NCI-H1105 (cell line): Measurements from ENCODE around the gene NHSL2.
A peak's percentile ranks its signal among the peaks of the same experiment; 100 is the strongest.
"Not testable (repeated sequence)": the region's sequence is repeated elsewhere in the genome, so short reads cannot be mapped to it uniquely, and the experiment has no call there.

Source experiments
- DNase-seq: peaks from one replicate; lab custom pipeline; 2025; lab: John Stamatoyannopoulos, UW

The NHSL2 gene

GRCh38 chrX:71910643-71910985 is at the start of gene NHSL2:
Gene NHSL2 (plus strand): TSS chrX:71910845.
- DNase-seq: peak; percentile 9

DNA sequence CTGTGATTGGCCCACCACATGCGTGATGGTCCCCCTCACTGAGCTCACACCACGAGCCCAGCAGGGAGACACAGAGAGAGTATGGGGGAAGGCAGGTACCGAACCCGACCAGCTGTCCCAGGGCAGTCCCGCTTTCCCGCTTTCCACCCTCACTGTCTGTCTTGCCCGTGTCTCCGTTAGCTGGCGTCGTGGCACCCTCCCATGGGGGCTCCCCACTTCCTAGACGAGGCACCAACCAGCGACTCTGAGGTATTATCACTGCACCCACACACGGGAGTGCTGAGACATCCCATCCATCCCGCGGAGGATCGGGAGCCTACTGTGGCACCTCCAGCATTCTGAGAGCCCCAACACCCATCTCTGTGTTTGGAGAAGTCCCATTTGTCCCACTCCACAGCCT is 43.0 kb upstream of the NHSL2 start:
- DNase-seq: no peak

DNA sequence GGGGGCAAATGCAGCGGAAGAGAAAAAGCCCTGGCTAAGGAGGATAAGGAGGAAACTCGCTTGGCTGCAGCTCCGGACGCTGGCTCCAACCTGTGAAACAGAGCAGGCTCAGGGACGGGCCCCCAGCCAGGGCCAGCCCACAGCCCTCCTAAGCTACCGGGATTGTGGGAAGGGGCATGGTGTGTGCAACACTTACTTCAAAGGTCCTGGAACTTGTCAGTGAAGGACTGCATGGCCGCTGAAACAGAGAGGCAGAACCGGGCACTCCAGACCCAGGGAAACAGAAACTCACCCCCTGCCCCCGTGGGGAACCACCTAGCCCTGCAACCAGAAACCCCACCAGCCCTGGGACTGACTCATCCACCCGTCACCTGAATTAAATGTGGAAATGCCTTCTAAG is 41.1 kb upstream of the NHSL2 start:
- DNase-seq: not testable (repeated sequence)

DNA sequence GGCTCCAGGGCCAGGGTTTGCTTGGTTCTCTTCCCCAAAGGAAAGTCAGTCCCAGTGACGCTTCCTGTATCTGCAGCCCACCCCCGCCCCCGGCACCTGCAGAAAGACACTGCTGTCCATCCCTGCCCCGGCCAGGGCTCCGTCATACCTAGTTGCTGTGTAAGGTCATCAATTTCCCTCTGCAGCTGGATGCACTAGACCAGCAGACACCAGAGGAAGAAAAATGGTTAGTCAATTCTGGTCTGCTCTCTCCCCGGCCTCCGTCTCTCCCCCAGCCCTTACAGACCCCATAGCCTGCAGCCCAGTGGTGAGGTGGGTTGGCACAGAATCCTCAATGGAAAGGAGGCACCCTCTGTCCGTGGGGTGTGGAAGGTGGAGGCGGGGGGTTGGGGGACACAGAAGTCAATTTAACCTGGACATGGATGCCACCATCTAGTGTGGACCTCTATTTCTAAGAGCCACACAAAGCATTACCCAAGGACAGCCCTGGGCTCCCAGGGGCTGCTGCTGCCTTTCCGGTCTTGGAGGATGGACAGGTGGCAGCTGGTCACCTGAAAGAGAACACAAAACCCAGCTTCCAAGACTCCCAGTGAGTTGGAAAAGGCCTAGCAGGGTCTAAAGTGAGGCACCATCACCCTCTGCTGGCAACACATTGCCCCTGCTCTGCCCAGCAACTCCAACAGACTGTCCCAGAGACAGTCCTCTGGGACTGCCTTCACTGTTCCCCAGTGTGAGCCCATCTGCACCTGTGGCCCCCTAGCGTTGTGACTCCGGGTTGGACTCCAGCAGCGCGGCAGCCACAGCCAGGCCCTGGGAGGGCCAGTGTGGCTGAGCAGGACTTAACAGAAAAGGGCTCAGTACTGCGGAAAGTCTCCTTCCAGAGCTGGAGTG is 40.2 kb upstream of the NHSL2 start:
- no peak for DNase-seq

DNA sequence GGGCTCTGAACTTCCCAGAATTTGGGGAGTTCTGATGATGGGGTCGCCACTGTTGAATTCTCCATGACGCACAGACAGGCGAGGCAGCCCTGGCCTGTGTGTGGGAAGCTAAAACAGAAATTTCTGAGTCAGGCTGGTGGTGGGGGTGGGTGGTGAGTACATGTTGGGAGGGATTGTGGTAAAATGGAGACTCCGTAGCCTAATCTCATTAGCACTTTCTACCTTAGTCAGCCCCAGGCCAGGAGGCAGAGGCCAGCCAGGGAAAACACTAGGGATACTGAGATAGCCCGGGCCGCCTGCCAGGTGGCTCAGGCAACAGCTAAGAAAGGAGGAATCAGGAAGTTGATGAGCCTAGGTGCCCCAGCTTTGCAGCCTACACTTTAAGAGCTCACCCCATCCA is 39.3 kb upstream of the NHSL2 start:
- no peak for DNase-seq

DNA sequence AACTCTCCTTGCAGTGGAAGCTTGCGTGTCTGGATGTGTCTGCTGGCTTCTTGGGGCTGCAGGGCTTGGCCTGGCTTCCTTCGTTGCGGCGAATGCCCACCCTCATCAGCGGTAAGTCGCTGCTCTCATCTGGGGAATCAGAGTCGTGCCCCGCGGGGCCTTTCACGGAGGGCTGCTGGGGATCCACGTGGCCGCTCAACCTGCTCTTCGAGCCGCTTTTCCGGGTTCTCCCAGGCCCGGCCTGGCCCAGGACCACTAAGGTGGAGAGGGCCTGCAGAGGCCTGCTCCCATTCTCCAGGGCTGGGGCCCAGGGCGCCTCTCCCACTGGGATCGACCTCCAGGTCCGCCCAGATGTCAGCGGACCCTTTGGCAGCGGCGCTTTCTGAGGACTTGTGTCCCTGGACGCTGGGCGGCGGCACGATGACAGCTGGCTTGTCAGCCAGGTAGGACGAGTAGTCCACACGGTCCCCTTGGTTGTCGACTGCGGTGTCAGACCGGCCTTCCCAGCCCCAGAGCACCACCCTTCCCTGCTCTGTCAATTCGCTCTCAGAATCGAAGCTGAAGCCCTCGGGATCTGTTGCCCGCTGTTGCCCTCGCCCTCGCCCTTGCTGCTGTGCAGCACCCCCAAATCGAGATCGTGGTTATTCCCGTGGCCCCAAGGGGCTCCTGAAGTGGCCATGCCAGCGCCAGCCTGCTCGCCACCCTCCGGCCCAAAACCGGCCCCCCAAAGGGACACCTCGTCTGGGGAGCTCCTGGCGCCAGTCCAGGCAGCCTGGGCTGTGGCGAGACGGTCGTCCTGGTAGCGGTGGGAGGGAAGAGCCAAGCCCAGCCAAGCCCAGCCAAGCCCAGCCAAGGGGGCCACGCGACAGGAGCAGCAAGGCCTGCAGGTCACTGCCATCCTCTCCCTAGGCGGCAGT is 37.8 kb upstream of the NHSL2 start:
- no peak for DNase-seq

DNA sequence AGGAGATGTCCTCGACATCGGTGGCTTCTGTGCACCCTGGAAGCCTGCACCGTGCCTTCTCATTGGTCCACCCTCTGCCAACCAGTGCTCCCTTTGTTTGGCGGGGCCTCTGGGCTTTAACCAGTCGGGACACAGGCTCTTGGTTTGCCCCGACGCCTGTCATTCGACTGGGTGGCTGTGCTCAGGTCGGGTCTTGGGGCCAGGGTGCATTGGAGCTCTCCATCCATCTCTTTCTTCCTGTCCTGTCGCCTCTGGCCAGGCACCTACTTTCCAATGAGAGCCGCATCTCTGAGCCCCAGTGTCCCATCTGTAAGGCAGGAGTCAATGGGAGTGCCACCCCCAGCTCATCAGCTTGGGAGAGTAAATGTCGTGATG is 37.2 kb upstream of the NHSL2 start:
- no peak for DNase-seq

DNA sequence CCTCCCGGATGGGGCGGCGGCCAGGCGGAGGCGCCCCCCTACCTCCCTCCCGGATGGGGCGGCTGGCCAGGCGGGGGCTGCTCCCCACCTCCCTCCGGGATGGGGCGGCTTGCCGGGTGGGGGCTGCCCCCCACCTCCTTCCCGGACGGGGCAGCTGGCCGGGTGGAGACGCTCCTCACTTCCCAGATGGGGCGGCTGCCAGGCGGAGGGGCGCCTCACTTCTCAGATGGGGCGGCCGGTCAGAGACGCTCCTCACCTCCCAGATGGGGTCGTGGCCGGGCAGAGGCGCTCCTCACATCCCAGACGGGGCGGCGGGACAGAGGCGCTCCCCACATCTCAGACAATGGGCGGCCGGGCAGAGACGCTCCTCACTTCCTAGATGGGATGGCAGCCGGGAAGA is 33.8 kb upstream of the NHSL2 start:
- not testable (repeated sequence) for DNase-seq

GRCh38 chrX:71885099-71885498 is 25.5 kb upstream of the NHSL2 start:
- no peak for DNase-seq

- DNase-seq: no peak
Measured at GRCh38 chrX:71895607-71896006, 15.0 kb upstream of the NHSL2 start.

- no peak for DNase-seq
Measured at GRCh38 chrX:71906144-71906543, 4.5 kb upstream of the NHSL2 start.

DNA sequence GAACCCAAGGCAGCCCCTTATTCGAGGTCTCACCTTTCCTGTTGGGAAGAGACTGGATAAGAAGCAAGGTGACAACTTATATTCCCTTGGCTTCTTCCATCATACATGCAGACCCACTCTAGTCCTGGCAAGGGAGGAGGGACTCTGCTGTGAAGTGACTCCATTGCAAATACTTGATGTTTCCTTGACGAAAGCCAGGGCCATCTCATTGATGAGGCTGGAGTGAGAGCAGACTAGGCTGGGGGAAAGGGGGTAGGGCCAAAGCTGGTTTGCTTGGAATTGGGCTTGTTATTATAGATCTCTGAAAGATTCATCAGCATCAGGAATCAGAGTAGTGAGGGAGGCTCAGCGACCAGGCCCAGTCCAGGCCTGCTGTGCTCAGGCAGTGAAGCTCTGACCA is 2.3 kb upstream of the NHSL2 start:
- no peak for DNase-seq

DNA sequence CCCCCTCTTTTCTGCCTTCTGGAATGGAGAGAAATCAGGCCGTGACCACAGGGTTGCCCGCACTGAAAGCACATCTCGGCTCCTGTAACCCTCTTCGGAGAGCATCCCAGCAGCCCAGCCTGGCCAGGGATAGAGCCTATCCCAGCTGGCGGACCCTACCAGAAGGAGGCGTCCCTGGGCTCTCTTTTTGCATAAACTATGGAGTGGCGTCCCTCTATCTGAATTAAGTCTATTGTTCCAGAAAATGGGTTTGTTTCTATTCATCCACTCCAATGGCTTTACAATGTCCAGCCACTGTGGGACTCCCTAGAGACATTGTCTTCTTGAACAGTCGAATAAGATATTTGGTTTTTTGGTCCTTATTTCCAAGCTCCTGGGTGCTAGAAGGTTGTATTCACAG is 689 bp upstream of the NHSL2 start:
- no peak for DNase-seq

DNA sequence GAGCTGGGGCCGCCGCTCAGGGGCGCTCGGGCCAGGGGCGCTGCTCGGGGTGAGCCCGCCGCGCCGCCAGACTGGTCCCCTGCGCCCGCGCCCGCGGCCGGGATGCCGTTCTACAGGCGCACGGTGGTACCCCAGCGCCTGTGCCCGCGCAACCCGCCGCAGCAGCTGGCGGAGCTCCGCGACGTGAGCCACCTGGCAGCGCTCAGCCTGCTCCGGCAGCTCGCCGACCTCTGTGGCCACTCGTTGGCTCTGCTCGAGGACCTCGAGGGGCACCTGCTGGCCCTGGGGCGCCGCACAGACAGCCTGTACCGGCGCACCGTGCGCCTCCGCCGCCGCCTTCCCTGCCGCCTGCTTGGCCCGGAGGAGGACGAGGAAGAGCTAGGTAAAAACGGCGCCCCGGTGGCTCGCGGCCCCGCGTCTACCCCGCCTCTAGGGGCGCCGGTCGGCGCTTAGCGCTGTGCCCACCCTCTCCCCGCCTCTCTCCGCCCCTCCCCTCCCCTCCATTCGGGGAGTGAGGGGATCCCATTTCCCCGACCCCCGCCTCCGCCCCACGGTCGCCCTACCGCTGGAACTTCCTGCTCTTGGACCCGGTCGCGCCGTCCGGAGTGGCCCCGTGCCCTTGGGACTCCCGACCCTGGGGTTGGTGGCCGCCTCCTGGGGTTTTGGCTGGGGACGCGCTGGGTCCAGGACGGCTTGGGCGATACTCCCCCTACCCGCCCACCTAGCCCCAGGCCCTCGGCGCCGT is 513 bp downstream of the NHSL2 start:
- no peak for DNase-seq

- no peak for DNase-seq
Measured at GRCh38 chrX:71911731-71912050, 1.0 kb downstream of the NHSL2 start.

DNA sequence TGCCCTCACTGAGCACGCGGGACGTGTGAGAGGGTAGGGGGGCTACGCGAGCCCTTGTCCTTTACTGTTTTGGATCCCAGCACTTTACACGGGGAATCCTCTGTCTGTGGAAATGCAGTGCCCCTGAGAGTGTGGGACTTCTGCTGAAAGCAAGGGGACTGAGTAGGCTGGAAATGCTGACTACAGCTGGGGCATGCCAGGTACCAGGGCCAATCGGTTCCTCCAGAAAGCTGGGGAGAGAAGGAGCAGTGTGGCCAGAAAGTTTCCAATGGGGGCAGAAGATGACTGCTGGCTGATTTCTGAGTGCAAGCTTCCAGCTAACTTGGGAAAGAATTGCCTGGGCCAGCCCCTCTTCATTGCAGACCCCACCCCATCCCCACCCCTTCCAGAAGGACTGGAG is 1.5 kb downstream of the NHSL2 start:
- no peak for DNase-seq

- no peak for DNase-seq
Measured at GRCh38 chrX:71913156-71913950, 2.7 kb downstream of the NHSL2 start.

DNA sequence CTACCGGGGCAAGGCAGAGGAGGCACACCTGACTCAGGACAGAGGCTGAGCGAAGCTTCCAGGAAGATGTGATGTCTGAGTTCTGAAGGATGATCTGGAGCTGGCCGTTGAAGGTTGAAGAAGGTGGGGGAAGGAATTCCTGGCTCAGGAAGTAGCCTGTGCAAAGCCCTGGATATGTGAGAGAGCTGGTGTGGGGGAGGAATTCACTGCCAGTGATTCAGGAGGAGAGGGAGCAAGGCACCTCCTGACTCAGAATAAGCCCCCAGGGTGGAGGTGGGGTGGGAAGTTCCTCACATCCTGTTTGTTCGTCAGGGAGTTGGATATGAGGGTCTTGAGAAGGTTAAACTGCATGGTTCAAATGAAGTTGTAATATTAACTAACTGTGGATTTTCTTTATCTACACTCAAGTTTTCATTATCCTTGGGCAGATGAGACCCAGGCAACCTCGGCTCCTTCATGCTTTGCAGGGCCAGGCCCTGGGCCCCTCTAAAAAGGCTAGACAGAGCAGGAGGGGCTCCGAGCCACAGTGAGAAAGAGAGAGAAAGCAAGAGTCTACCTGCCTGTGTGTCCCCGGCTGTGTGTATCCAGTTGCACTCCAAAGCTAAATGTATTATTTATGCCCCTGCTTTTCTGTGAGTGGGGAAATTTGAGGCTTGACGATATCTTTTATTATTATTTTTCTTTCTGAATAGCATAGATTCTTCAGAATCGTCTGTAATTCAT is 7.1 kb downstream of the NHSL2 start:
- DNase-seq: no peak

- no peak for DNase-seq
Measured at GRCh38 chrX:71919431-71919830, 8.8 kb downstream of the NHSL2 start.

GRCh38 chrX:71919886-71920285 is 9.2 kb downstream of the NHSL2 start:
- DNase-seq: no peak

DNA sequence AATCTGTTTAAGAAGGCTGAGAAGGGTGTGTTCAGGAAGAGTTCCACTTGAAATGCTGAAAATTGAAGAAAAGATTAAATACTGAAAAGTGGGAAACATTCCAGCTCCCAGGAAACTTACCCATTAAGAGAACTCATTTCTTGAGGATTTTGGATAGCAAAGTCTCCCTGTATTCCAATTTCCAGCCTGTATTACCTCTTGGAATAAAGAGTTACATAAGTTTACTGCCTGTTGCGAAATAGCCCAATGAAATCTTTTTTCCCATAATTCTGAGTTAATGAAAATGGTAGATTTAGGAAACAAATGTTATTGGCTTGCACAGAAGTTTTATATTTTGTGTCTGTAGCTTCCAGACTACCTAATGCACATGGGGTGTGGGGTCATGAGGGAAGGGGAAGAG is 12.0 kb downstream of the NHSL2 start:
- no peak for DNase-seq
